COR-L47 (cell line): ENCODE measurements around the gene PEMT.

ENCODE experiments used
- DNase-seq: peaks from one replicate; lab custom pipeline; 2025; lab: John Stamatoyannopoulos, UW

The PEMT gene

DNA sequence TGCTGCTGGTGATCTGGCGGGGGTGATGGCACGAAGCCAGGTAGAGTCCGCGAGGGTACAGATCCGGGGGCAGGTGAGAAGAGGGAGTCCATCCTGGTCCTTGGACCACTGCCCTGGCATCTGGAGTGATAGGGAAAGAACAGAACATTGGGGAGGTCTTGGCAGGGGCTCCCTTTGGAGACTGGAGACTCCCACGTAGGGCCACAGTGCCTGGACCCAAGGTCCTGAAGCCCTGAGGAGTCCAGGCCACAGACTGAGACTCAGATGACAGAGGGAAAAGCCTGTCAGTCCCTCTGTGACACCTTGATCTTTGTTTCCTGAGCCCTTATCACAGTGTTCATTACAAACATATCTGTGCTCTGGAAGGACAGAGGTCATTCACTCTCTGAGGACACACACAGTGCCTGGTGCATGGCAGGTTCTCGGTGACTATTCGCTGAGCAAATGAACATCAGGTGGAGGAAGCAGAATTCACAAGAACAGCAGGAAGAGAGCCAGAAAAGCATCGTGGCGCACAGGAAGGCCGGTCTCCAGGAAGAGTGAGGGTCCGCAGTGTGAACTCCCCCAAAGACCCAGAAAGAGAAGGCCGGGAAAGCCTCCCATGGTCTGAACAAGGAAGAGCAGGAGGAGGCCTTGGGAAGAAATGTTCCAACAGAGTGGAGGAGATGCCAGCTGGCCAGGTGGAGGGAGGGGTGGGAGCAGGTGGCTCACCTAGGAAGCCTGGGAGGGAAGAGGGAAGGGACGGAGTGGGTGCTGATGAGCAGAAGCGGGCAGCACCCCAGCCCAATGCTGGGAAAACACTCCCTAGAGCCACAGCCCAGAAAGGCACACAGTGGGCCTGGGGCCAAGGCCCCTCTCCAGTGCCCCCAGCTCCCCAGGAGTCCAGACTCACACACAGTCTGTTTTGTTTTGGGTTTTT lies 20.5 kb downstream of the PEMT start:
- DNase-seq, result no peak

DNA sequence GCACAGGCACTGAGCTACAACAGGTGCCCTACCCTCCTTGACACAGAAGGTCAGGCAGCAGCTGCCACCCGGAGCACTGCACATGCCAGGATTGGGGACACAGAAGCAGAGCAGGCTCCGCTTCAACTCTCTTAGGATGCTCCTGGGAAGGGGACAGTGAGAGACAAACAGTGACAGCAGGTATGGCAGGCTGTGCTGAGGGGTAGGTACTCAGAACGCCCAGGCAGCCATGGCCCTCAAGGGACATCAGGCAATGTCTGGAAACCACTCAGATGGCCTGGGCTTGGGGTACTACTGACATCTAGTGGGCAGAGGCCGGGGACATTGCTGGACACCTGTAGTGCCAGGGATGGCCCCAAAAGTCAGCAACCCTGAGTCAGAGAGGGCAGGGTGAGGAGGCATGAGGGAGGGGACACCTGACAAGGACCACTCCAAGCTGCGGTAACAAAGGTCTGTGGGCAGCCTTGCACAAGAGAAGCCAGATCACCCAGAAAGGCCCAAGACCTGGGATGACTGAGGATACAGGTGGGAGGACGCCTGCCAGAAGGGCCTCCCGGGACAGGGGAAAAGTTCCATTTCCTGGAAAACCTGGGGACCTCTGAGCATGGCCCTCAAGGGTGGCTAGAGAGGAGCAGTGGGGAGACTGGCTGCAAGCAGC lies 21.2 kb downstream of the PEMT start:
- peak; percentile 38 for DNase-seq

DNA sequence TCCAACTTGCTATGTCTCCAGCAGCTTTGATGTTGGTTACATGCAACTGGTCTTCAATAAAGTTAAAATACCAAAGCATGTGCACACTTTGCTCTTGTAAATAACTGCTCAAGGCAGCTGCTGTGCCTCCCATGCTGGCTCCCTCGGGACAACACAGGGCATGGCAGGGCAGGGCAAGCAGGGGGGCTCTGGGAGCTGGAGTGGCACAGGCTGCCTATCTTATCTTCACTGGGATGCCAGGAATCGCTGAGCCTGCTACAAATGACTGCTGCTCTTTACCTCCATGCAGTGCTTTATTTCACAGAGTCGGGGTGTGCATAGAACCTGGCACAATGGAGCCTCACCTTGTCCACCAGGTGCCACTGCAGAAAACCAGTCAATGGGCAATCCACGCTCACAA lies 21.8 kb downstream of the PEMT start:
- DNase-seq, result no peak

DNA sequence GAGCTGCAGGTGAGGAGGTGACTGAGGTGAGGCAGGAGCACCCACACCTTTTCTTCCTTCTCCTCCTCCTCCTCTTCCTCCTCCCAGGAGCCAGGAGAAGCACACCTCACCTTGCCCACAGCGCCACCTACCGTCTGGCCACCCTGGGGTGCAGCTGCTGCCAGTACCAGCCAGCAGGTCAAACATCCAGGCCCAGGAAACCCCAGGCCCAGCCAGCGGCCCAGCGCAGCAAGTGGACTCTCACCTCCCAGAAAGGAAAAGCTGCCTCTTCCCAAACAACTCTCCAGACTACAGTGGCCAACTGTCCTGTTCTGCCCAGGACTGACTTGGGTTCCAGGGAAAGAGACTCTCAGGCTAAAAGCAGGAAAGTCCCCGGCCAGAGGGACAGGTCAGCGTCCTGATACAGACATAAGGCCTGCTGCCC lies 22.7 kb downstream of the PEMT start:
- no peak for DNase-seq

DNA sequence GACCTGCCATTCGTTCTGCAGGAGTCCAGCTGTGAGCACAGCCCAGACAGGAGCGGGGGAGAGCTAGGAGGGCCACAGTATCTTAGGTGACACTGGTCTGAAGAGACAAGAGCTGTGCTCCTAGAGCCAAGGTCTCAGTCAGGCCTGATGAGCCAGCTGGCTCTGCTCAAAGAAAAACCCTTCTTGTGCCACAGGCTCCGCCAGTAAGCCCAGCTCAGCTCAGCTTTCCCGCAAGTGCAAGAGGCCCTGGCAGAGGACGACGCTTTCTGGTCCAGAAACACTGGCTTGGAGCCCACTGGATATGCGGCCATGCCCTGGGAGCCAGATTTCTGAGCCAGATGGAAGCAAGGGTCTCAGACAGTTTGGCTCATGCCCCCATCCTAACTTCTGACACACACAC lies 23.9 kb downstream of the PEMT start:
- no peak for DNase-seq

DNA sequence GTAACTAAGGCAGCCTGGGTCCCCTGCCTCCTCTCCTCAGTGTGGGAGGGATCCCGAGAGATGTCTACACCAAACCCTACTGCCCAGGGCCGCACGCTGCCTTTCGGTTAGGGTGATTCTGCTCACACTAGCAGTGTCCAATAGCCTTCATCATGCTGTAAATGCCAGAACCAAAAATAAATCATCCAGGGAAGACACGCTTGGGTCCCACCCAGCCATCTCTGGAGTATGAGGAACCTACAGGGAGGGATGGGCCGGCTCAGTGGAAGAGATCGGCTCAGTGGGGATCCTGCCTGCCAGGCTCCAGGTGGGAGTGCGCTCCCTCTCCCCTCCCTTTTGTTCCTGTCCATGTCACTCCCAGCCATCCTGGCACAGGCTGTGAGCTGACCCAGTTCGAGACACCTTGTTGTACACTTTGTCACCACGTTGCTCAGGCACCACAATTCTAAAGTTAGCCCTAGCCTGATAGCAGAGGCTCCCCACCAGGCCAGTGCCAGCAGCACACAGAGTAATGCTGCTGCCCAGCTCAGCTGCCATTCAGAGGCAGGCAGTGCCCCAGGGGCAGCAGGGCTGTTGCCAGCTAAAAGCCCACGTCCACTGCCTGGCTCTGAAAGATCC lies 24.5 kb downstream of the PEMT start:
- DNase-seq, result no peak

DNA sequence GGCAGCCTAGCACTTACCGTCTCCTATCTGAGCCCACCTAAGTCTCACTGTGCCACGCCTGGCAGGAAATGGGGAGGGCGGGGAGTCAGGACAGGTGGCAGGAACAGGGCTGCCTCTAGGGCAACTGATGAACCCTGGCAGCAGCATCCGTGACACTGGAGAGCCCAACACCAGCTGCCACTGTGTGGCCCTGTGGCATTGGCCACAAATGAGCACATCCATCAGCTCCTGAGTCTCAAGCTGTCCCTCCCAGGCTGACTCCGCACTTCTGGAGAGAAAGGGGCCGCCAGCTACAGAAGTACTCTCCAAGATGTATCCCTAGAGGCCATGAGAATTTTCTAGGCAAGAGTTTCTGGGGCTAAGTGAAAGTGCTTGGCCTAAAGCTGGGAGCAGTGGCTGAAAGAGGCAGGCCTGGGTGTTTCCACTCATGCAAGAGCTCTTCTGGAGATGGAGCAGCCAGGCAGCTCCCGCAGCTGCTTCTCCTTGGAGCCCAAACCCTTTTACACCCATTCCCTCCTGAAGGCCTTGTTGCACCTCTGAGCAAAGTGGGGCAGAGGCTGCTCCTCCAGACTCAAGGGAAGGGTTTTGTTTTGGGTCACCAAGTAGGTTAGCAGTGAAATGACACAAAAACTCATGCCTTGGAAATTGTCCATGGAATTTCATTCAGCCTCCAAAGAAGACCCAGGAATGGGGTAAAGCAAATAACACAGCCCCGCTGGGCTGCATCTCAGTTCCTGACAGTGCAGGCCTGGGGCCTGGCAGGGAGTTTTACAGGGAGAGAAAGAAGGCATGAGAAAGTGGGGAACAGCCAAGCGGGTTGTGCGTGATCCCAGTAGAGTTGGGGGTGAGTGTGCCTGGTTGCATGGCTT lies 25.8 kb downstream of the PEMT start:
- no peak for DNase-seq

DNA sequence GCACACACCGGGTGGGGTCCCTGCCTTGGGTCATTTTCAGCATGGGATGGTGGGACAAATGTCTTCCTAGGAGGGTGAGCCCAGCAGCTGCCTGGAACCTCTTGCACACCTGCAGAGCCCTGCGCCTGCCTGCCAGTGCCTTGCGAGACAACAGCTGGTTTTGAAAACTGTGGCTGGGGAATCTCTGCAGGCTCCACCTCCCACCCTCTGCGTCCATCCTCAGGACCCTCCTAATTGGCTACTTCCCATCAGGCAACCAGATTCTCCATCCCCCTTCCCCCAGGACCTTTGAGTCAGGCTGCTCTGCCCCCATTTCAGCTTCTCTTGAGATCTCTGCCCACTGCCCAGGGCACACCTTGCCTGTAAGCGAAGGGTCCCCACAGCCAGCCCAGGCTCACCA lies 26.6 kb downstream of the PEMT start:
- no peak for DNase-seq

DNA sequence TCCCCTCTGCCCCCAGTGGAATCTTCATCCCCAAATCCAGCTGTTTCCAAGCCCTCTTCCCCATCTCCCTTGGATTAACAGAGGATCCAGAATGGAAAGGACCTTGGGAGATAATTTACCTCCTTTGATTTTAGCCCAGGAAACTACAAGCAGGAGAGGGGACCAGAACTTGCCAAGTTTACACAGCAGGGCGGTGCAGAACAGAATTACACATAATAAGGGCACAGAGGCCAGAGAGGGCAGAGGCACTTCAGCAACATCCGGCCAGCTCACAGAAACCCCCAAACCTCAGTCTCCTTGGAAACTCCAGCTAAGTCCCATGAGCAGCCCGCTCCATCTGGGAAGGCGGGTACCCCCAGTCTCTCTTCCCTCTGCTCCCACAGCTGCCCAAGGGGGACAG lies 27.2 kb downstream of the PEMT start:
- no peak for DNase-seq

DNA sequence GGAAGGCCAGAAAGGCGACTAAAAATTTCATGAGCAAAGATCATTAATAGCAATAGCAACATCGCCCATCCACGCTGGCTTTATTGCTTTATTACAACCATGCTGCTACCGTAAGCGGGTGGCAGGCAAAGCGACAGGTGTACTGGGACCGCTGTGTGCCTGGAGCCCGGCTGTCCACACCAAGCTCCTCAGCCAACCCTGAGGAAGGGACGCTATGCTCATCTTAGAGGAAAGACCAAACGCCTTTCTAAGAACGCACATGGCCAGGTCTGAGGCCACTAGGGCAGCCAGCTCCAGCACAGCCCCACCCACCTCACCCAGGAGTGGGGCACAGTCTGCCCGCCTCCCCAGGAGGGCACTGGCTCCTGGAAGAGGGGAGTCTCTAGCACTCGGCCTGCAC lies 28.0 kb downstream of the PEMT start:
- DNase-seq, result no peak

DNA sequence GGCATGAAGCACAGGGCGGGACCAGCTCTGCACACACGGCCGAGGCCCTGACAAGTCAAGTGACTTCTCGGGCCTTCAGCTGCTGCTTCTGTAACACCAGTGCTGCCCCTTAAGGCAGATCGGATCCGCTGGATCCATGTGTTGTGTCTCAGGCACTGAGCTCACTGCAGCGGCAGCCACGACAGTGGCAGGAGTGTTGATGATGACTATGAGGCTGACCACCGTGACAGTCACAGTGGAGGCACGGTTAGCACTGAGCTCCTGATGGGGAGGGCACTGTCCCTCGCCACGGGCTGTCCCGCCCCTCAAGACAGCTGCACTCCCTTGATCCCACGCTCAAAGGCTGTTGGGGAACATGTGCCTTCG lies 29.4 kb downstream of the PEMT start:
- DNase-seq, result no peak

DNA sequence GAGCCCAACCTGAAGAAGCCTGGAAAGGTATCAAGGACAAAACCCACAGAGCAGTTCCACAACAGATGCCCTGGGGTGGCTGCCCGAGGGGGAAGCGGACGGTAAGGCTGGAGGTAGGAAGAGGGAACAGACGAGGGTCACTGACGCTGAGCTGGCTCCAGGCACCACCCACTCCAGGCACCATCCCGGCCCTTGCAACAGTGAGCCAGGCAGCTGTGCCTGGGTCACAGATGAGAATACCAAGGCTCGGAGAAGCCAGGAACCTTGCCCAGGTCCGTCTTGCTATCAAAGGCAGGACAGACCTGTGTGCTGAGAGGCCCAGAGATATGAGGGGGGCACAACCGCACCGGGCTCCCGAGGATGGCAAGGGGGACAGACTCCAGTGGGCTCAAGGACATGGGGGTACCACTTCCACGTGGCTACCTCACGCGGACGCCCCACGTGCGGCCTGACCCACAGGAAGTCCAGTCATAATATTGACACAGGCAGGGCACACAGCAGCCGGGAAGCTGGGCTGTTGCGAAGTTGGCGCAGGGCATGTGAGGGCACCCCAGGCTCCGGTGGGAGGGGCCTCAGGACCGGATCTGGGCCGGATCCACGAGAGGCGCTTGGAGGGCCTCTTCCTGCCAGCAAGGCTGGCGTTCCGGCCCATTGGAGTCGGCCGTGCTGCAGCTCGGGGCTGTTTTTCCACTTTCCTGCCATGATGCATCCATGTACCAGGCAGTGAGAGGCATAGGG lies 29.9 kb downstream of the PEMT start:
- DNase-seq, result no peak

DNA sequence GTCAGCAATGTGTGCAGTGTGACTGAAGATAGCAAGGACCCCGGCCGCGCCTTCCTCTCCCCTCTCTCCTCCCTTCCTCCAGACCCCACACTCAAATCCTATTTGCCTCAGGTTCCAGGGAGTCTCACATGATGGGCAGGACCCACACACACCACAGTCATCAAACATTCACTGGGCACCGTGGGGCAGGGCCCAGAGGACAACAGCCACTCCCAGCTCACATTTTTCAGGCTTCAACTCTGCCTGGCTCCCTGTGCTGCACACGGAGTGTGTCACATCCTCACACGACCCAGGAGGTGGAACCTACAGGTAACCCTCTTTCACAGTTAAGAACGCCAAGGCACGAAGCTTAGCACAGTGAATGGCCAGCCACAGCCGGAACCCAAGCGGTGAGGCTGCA lies 30.5 kb downstream of the PEMT start:
- no peak for DNase-seq

DNA sequence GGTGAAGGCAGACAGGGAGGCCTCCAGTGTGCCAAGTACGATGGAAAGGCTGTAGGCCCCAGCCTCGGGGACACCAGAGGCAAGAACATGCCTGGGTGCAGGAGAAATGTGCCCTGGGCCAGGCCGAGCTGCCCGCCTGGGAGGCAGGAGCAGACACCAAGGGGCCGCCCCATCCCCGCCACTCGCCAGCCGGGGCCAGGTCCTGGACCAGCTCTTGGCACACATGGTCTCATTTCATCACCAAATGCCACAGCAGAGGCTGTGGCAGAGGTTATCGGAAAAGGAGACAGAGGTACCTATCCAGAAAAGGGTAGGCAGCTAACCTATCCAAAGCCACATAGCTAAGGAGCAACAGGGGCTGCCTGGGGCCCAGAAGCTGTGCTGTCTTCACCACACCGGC lies 31.3 kb downstream of the PEMT start:
- no peak for DNase-seq

DNA sequence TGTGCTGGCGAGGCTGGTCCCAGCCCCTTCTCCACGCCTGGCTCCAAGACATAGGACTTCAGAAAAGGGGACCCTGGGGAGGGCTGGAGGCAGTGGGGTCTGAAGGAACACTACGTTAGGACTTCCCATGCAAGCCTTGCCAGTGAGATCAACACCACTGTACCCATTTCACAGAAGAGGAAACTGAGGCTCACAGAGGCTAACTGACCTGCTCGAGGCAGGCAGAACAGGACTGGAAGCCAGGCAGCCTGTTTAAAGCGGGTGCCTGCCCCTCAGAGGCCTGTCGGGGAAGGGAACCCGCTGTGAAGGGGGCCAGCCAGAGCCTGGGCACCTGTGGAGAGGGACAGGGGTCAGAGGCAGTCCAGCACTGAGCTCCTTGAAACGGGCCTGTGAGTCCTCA lies 32.3 kb downstream of the PEMT start:
- DNase-seq, result no peak

DNA sequence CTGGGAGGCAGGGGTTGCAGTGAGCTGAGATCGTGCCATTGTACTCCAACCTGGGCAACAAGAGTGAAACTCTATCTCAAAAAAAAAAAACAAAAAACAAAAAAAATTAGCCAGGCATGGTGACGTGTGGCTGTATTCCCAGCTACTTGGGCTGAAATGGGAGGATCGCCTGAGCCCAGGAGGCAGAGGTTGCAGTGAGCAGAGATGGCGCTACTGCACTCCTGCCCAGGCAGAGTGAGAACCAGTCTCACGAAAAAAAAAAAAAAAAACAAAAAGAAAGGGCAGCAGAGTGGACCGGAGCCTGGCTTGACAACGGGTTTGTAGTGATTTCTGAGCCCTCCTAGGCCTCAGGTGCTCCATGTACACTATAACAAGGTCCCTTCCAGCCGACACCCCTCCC lies 33.1 kb downstream of the PEMT start:
- DNase-seq, result no peak

DNA sequence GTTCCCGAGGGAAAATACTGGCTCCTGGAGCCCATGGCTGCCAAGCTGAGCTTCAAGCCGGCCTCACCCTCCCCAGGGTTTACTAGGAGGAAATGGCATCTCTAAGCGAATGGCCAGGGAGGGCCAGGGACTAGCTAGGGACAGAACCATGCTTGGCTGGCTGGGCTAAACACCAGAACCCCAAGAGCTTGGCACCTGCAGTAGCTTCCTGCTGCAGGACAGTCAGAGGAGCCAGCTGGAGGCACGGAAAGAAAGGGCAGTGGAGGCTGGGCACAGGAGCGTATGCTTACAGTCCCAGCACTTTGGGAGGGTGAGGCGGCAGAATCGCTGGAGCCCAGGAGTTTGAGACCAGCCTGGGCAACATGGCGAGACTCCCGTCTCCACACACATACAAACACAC lies 33.7 kb downstream of the PEMT start:
- no peak for DNase-seq

DNA sequence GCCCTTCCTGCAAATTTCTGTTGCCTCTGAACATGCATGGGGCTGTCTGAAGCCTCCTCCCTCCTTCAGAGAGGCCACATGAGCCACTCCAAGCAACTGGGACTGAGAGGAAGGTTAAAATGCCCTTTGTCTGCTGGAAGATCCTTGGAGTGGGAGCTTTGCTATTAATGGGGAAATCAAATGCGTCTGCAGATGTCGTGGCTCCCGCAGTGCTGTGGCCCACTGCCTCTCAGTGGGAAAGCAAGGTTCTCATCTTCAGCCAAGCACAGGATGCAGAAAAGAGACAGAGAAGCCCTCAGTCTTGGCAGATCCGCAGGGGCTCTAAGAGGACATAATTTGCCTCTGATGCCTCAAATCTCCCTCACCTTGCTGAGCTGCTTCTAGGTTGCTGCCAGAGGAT lies 34.8 kb downstream of the PEMT start:
- no peak for DNase-seq

DNA sequence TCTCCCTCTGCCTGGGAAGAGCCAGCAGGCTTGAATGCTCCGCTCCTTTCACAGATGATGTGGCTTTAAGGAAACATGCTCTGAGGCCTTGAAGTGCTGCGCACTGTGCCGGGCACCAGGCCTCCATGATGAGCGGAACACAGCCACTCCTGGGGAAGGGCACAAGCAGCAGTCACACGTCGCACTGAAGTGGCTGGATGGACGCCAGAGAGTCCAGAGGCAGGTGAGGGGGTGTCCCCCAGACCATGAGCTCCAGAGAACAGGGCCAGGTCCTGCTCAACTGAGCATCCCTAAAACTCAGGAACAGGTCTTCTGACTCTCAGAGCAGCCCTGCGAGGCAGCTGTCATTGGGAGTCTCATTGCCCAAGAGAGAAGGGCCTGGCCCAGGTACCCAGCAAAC lies 35.6 kb downstream of the PEMT start:
- no peak for DNase-seq

DNA sequence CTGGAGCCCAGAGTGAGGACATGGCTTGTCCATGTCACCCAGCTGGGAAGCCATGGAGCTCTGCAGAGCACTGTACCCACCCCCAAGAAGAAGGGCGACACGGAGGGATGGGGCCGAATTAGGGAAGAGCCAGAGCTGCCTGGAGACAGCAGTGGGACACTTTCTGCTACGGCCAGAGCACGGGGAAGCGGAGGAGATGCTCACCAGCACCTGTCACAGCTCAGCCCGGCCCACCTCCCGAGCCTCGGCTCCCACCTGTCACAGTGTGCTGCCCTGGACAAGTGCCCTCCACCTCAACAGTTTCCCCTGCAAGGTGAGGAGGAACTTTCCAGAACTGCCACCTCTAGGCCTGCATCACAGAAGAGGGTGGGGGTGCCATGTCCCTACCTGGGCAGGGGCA lies 36.4 kb downstream of the PEMT start:
- no peak for DNase-seq

DNA sequence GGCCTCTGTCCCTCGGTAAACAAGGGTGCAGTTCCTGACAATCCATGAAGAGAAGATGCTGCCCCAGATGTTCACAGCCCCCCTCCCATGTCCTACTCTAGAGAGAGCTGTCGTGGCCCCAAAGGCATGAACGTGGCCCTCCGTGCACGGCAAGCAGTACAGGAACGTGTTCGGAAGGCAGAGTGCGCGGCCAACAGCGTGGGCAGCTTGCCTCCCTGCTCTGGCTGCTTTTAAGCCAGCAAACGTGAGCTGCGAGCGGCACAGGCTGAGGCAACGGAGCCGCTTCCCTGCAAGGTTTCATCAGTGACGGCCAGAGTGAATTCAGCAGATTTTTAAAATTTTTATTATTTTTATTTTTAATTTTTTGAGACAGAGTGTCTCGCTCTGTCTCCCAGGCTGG lies 37.2 kb downstream of the PEMT start:
- DNase-seq, result no peak
